Measurements from ENCODE around the gene MED6. TPM values are rescaled to one million over a fixed set of nuclear protein-coding genes. Genes with fewer than 3 reads are reported as not detected.

The MED6 gene
- total RNA-seq, 4 donors from 2014 or later = 27.1 to 58.7 (median 44.3) TPM

DNA sequence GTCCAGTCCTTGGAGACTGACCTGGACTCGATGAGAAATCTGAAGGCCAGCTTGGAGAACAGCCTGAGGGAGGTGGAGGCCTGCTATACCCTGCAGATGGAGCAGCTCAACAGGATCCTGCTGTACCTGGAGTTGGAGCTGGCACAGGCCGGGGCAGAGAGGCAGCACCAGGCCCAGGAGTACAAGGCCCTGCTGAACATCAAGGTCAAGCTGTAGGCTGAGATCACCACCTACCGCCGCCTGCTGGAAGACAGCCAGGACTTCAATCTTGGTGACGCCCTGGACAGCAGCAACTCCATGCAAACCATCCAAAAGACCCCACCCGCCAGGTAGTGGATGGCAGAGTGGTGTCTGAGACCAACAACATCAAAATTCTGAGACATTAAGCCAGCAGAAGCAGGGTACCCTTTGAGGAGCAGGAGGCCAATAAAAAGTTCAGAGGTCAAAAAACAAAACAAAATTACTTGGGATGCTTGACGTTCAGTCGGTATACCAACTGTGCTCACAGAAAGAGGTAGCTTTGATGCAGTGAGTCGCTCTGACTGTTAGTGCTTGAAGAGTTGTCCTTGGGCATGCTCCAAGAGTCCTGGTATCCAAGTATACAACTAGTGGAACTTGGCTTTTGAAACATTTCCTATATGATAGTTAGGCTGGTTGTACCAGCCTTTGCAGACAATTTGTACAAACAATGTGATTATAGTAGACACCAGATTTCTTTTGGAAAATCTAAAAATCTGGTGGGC is 4.8 kb downstream of the MED6 start:
- TF ChIP-seq, protein P1, sequence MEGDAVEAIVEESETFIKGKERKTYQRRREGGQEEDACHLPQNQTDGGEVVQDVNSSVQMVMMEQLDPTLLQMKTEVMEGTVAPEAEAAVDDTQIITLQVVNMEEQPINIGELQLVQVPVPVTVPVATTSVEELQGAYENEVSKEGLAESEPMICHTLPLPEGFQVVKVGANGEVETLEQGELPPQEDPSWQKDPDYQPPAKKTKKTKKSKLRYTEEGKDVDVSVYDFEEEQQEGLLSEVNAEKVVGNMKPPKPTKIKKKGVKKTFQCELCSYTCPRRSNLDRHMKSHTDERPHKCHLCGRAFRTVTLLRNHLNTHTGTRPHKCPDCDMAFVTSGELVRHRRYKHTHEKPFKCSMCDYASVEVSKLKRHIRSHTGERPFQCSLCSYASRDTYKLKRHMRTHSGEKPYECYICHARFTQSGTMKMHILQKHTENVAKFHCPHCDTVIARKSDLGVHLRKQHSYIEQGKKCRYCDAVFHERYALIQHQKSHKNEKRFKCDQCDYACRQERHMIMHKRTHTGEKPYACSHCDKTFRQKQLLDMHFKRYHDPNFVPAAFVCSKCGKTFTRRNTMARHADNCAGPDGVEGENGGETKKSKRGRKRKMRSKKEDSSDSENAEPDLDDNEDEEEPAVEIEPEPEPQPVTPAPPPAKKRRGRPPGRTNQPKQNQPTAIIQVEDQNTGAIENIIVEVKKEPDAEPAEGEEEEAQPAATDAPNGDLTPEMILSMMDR (IDR thresholded peaks at IDR 0.05) = no peak
- no peak for TF ChIP-seq POLR2A (IDR thresholded peaks at IDR 0.05)
- no peak for DNase-seq (ENCODE audit: low spot score in 2 of 2)
- no peak overlapping the region for H3K4me3 ChIP-seq (ENCODE audit: low read depth, poor library complexity, severe bottlenecking)
- 81 to 82% methylated on average over 9 of the region's 9 CpGs for WGBS, 2 donors
- intact Hi-C loops (cut with DNase I; ENCODE audit: low total_unique reads) = no loop called here

DNA sequence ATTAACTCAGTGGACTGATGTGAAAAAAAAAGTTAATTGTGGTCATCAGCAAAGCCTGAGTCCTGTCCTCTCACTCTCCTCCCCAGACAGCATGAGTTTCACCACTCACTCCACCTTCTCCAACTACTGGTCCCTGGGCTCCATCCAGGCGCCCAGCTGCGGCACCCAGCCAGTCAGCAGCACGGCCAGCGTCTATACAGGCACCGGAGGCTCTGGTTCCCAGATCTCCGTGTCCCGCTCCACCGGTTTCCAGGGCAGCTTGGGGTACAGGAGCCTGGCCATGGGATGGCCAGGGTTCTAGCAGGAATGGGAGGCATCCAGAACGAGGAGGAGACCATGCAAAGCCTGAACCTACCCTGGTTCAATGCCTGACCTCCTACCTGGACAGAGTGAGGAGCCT is 6.0 kb downstream of the MED6 start:
- no peak for DNase-seq (ENCODE audit: low spot score in 2 of 2)
- intact Hi-C loops (cut with DNase I; ENCODE audit: low total_unique reads) = no loop called here
- H3K4me3 ChIP-seq (ENCODE audit: low read depth, poor library complexity, severe bottlenecking) = no peak overlapping the region
- TF ChIP-seq, protein P1 (IDR thresholded peaks at IDR 0.05) = no peak
- no peak for TF ChIP-seq POLR2A (IDR thresholded peaks at IDR 0.05)
- WGBS, 2 donors = 96 to 97% methylated on average over 9 of the region's 9 CpGs

DNA sequence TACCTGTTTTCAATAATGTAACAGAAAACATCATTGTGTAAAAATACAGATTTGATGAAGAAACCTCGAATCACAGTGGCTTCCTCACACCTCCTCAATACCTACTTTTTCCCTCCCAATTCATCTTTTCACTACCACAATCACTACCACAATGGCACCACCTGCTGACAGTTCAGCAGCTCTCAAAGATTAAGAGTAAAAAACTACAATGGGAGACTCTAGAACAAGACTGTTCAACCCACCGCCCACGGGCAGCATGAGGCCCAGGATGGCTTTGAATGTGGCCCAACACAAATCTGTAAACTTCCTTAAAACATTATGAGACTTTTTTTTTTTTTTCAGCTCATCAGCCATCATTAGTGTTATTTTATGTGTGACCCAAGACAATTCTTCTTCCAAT is 15.2 kb downstream of the MED6 start:
- intact Hi-C loops (cut with DNase I; ENCODE audit: low total_unique reads) = no loop called here
- no peak for TF ChIP-seq POLR2A (IDR thresholded peaks at IDR 0.05)
- TF ChIP-seq, protein P1 (IDR thresholded peaks at IDR 0.05) = no peak
- DNase-seq (ENCODE audit: low spot score in 2 of 2) = no peak
- 85 to 89% methylated on average over 3 of the region's 3 CpGs for WGBS, 2 donors
- H3K4me3 ChIP-seq (ENCODE audit: low read depth, poor library complexity, severe bottlenecking) = no peak overlapping the region

DNA sequence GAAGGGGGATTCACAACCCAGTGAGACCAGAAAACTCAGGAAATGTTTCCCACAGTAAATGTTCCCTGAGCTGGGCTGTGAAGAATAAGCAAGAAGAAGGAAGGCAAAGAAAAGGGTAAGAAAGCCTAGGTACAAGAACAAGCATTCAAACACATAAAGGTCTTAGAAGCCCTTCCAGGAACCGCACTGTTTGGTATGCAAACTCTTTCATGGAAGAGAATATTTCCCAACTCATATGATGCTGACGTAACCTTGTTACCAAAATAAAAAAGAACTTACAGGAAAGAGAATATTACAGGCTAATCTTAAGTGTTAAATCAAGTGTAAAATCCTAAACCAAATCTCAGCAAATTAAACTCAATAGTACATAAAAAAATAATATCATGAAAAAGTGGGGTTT is 23.6 kb downstream of the MED6 start:
- WGBS, 2 donors = 95 to 97% methylated on average over 2 of the region's 2 CpGs
- TF ChIP-seq, protein P1 (IDR thresholded peaks at IDR 0.05) = no peak
- no peak for TF ChIP-seq POLR2A (IDR thresholded peaks at IDR 0.05)
- intact Hi-C loops (cut with DNase I; ENCODE audit: low total_unique reads) = no loop called here
- no peak overlapping the region for H3K4me3 ChIP-seq (ENCODE audit: low read depth, poor library complexity, severe bottlenecking)
- no peak for DNase-seq (ENCODE audit: low spot score in 2 of 2)

DNA sequence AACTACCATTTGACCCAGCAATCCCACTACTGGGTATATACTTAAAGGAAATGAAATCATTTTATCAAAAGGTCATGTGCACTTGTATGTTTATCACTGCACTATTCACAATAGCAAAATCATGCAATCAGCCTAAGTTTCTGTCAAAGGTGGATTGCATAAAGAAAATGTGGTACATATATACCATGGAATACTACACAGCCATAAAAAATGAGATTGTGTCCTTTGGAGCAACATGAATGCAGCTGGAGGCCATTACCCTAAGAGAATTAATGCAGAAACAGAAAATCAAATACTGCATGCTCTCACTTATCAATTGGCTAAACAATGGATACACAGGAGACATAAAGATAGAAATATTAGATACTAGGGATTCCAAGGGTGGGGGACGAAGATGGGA is 27.4 kb downstream of the MED6 start:
- no peak for TF ChIP-seq POLR2A (IDR thresholded peaks at IDR 0.05)
- TF ChIP-seq, protein P1 (IDR thresholded peaks at IDR 0.05) = no peak
- no peak overlapping the region for H3K4me3 ChIP-seq (ENCODE audit: low read depth, poor library complexity, severe bottlenecking)
- WGBS, 2 donors = 96 to 100% methylated on average over 1 of the region's 1 CpG
- DNase-seq (ENCODE audit: low spot score in 2 of 2) = no peak
- intact Hi-C loops (cut with DNase I; ENCODE audit: low total_unique reads) = no loop called here

DNA sequence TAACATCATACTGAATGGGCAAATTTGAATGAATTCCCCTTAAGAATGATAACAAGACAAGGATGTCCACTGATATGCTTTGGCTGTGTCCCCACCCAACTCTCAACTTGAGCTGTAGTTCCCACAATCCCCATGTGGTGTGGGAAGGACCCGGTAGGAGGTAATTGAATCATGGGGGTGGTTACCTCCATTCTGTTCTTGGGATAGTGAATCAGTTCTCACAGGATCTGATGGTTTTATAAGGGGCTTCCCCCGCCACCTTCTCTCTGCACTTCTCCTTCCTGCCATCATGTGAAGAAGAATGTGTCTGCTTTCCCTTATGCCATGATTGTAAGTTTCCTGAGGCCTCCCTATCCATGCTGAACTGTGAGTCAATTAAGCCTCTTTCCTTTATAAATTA is 29.3 kb downstream of the MED6 start:
- TF ChIP-seq, protein P1 (IDR thresholded peaks at IDR 0.05) = no peak
- no peak for TF ChIP-seq POLR2A (IDR thresholded peaks at IDR 0.05)
- no peak overlapping the region for H3K4me3 ChIP-seq (ENCODE audit: low read depth, poor library complexity, severe bottlenecking)
- 94 to 97% methylated on average over 2 of the region's 2 CpGs for WGBS, 2 donors
- intact Hi-C loops (cut with DNase I; ENCODE audit: low total_unique reads) = no loop called here
- no peak for DNase-seq (ENCODE audit: low spot score in 2 of 2)

All from lower leg skin (tissue), 4 donors.